ENCODE results near the gene RNF4.
A peak's percentile ranks its signal among the peaks of the same experiment; 100 is the strongest.

The RNF4 gene

DNA sequence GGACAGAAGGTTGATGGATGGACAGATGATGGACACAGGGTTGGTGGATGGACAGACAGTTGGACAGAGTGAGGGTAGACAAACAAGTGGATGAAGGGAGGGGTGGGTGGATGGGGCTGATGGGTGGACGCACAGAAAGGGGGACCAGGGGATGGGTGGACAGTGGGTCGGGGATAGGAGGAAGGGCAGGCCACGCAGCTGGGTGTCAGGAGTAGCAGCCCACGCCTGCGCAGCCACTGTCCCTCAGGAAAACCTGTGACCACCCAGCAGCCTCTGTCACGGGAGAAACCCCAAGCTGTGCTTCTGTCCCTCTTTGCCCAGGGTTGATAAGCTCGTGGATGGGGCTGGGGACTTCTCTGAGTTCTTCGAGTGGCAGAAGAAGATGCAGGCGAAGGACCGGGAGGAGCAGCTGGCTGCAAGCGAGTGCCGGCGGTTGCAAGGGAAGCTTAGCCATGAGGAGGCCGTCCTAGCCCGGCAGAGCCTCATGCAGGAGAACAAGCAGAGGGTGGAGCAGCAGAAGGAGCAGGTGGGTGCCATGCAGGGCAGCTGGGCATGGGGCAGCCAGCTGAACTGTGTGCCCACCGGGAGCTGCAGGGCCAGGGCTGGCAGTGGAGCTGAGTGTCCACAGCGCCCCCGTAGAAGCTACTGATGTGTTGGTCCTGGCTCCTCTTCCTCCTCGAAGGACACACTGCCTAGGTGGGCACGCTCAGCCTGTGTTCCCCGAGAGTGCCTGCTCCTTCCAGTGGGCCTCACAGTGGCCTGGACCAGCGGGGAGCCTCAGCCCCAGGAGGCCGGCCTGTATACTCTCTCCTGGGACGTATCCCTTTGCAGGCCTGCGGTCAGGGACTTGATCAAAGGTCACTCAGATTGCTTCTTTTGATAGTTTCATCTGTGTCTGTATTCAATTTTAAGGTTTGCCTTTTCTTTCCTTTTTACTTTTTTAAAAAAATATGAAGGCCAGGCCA, 16.8 kb upstream of the RNF4 start:
- TF ChIP-seq POLR2A (IDR thresholded peaks at IDR 0.05; ENCODE audit: low read depth, low read length) = no peak
- no peak for TF ChIP-seq TAF1 (IDR thresholded peaks at IDR 0.05; ENCODE audit: low read depth, low read length)
- TF ChIP-seq PAX5 (IDR thresholded peaks at IDR 0.05; ENCODE audit: insufficient read depth, low read length, severe bottlenecking) = no peak
- no peak for TF ChIP-seq POU2F2 (IDR thresholded peaks at IDR 0.05; ENCODE audit: low read depth, low read length)
- TF ChIP-seq SPI1 (IDR thresholded peaks at IDR 0.05; ENCODE audit: low read depth, low read length) = no peak
- TF ChIP-seq POLR2AphosphoS5 (IDR thresholded peaks at IDR 0.05; ENCODE audit: low read depth, low read length) = no peak
- DNase-seq (ENCODE audit: insufficient read length, low spot score) = peak; percentile 8
- FAIRE-seq = no peak

DNA sequence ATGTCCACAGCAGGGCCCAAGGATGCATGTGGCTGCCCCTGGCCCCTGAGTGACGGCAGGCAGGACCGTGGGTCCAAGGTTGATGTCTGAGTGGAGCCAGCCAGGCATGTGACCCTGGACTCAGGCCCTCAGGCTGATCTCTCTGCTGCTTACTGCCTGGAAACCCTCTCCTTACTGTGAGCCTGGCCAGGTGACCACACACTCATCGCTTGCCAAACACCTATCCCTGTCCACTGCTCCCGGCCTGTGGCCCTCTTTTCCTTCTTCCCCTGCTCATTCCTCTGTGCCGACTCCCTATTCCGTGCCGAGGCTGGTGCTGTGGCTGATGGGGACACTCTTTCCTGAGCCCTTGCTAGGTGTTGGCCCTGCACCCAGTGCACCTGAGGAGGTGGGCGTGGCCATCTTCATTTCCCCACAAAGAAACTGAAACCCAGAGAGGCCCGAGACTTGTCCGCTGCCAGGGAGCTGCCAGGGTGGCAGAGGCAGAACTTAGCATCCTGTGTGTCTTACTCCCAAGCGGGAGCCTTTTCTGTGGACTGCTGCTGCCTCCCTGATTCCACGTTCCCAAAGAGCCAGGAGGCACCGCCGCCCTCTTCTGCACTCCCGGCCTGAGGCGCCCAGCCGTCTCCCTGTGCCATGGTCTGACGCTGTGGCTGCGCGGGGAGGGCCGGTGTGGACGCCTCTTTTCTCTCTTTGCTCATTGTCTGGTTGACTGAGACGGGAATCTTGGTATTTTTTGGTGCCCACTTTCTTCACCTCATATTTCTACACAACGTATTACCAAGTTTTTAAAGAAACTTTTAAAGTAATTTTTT, 11.2 kb upstream of the RNF4 start:
- no peak for FAIRE-seq
- DNase-seq (ENCODE audit: insufficient read length, low spot score) = no peak

DNA sequence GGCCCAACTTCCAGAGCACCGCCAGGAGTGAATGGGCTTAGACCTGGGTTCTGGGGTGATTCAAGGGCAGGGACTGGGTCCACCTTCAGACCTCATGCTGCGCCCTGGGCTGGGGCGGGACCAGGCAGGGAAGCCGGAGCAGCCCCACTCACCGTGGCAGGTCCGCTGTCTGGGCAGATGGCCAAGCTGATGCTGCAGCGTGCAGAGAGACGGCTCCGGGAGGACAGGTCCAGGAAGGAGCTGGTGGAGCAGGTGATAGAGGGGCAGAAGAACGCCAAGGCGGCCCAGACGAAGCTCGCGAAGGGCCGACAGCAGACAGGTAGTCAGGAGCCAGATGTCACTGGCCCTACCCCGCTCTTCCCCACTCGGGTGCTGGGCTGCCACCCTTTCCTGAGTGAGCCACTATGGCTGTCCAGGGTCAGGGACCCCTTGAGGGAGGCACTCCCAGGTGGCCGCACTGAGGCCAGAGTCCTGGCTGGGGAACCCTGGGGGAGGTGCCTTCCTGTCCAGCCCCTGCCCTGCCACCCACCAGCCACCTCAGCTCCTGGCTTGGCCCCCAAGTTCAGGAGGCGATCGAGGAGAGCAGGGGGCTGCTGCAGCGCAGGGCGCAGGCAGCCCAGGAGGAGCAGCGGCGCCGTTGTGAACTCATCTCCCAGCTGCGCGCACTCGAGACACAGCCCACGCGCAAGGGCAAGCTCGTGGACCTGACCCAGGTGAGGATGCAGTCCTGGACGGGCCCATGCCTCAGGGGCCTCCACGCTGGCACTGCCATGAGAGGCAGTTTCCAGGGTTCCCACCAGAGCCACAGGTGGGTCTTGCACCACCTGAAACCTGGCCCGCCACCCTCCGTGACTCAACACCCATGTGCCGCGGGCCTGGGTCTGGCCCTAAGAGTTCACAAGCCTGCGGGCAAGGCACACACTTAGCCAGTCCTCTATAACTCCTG, 10.1 kb upstream of the RNF4 start:
- DNase-seq (ENCODE audit: insufficient read length, low spot score) = no peak
- TF ChIP-seq PAX5 (IDR thresholded peaks at IDR 0.05; ENCODE audit: insufficient read depth, low read length, severe bottlenecking) (no peak), POLR2AphosphoS5 (IDR thresholded peaks at IDR 0.05; ENCODE audit: low read depth, low read length) (no peak), POLR2A (IDR thresholded peaks at IDR 0.05; ENCODE audit: low read depth, low read length) (no peak), TAF1 (IDR thresholded peaks at IDR 0.05; ENCODE audit: low read depth, low read length) (no peak), POU2F2 (IDR thresholded peaks at IDR 0.05; ENCODE audit: low read depth, low read length) (no peak), SPI1 (IDR thresholded peaks at IDR 0.05; ENCODE audit: low read depth, low read length) (no peak)
- no peak for FAIRE-seq

More for the DNA sequence above, 11.2 kb upstream of the RNF4 start:
- TF ChIP-seq POLR2A (IDR thresholded peaks at IDR 0.05; ENCODE audit: low read depth, low read length) (no peak), PAX5 (IDR thresholded peaks at IDR 0.05; ENCODE audit: insufficient read depth, low read length, severe bottlenecking) (no peak), POLR2AphosphoS5 (IDR thresholded peaks at IDR 0.05; ENCODE audit: low read depth, low read length) (no peak), SPI1 (IDR thresholded peaks at IDR 0.05; ENCODE audit: low read depth, low read length) (no peak), TAF1 (IDR thresholded peaks at IDR 0.05; ENCODE audit: low read depth, low read length) (no peak), POU2F2 (IDR thresholded peaks at IDR 0.05; ENCODE audit: low read depth, low read length) (no peak)

DNA sequence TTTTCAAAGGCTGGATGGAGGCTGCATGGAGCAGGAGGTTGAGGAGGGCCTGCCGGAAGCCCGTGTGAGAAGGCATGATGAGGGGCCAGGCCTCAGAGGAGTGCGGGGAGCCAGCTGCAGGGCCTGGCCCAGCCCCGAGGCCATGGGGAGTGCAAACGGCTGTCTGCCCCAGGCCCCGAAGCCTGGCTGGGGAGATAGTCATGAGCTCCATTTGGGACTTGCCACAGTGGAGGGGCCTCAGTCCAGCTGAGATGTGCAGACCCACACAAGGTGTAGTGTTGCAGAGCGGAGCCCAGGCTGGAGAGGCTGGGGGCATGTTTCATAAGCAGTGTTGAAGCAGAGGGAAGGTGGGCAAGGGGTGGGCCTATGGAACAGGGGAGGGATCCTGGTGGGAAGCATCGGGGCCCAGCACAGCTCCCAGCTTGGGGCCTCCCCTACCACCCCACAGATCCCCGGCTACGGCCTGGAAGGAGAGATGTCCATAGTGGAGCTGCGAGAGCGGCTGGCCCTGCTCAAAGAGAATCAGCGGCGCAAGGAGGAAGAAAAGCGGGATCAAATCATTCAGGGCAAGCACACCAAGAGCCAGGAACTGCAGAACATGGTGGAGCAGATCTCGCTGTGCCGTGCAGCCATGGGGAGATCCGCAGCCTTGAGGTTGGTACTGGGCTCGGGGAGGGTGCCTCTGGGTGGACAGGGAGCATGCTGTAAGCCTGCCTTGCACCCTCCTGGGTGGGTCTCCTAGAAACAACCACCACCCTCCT, 9.1 kb upstream of the RNF4 start:
- no peak for FAIRE-seq
- TF ChIP-seq POU2F2 (IDR thresholded peaks at IDR 0.05; ENCODE audit: low read depth, low read length) (no peak), SPI1 (IDR thresholded peaks at IDR 0.05; ENCODE audit: low read depth, low read length) (no peak), POLR2AphosphoS5 (IDR thresholded peaks at IDR 0.05; ENCODE audit: low read depth, low read length) (no peak), PAX5 (IDR thresholded peaks at IDR 0.05; ENCODE audit: insufficient read depth, low read length, severe bottlenecking) (no peak), POLR2A (IDR thresholded peaks at IDR 0.05; ENCODE audit: low read depth, low read length) (no peak), TAF1 (IDR thresholded peaks at IDR 0.05; ENCODE audit: low read depth, low read length) (no peak)

DNA sequence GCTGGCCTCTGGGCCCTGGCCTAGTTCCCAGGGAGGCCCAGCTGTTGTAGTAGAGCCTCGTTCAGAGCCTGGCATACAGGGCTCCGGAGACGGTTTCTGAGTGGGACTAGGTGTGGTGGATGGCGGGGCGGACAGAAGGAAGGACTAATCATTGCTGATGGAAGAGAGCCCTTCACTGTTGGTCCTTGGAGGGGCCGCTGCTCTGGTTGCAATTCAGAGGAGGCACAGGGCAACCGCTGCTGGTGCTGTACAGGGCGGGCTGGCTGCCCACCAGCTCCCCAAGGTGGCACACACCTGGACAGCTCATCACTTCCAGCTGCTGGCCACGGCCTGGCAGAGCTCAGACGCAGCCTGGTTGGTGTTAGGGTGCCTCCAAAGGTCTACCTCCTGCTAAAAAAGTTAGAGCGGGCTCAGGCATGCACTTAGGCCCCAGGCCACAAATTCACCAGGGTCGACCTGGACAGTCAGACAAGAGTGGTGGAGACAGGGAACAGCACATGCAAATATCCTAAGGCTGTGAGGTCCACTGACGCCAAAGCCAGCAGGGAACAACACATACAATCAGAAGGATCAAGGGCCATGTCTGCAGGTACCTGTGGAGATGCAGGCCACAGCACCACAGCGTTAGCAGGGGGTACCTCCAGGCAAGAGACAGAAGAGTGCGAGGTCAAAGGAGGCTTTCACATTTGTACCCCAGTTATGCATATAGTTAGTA, 7.5 kb upstream of the RNF4 start:
- no peak for TF ChIP-seq SPI1 (IDR thresholded peaks at IDR 0.05; ENCODE audit: low read depth, low read length)
- no peak for DNase-seq (ENCODE audit: insufficient read length, low spot score)
- FAIRE-seq = peak; percentile 55

More for the DNA sequence above, 9.1 kb upstream of the RNF4 start:
- DNase-seq (ENCODE audit: insufficient read length, low spot score) = no peak

DNA sequence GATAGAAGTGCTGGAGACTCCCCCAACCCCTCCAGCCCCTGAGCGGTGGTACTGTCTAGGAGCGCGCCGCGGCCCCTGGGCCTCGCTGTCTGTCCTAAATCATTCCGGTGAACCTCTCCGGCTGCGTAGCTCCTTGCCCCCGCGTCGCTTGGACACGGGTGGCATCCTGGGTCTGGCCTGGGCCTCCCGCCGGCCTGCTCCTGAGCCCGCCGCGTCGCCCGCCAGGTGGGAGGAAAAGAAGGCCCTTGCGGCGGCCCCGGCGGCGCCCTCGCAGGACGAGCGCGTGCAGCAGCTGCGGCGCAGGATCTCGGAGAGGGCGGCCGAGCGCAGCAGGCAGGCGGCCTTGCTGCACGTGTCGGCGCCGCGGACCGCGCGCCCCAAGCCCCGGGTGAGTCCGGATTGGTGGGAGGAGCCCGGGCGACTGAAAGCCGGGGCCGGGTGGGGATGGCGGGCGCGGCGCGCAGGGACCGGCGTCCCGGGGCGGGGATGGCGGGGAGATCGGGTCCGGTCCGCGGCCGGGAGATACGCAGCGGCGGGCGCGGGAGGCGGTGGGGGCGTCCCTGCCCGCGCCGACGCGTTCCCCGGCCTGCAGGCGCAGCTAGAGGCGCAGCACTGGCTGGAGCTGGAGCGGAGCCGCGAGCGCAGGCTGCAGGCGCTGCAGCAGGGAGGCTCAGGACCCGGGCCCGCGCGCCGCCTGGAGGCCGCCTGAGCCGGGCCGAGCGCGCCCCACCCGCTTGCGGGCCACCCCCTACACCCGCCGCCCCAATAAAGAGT, 6.5 kb upstream of the RNF4 start:
- TF ChIP-seq PAX5 (IDR thresholded peaks at IDR 0.05; ENCODE audit: insufficient read depth, low read length, severe bottlenecking) (peak; percentile 21), POLR2AphosphoS5 (IDR thresholded peaks at IDR 0.05; ENCODE audit: low read depth, low read length) (no peak)
- peak; percentile 96 for FAIRE-seq
- peak; percentile 85 for DNase-seq (ENCODE audit: insufficient read length, low spot score)

DNA sequence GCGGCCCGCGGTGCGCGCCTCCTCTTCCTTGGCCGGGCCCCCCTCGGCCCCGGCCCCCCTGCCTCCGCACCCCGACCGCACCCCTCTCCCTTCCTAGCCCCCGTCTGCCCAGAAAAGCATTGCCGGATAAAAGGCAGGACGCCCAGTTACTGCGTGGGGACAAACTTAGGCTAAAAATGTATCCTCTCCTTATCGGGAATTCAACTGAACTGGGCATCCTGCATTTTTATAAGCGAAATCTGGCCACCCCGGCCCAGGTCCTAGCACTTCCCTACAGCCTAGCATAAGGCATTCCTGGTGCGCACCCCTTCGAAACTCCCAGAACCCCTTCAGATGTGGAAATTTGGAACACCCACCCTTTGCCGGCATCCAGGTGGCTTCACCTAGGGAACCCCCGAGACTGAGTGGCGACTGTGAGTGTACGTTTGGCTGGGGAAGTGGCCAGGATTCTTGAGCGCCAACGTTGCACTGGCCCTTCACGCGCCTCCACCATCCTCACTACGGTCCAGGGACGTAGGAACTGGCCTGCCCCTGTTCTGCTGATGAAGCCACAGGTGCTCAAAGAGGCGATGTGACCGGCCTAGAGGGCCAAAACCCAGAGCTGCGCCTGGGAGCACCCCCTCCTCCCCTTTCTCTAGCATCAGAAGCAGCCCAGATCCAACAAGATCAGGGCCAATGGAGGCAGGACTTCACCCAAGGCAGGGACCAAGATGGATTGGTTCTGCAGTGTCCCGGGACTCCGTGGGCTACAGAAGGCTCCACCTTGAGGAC, 5.7 kb upstream of the RNF4 start:
- DNase-seq (ENCODE audit: insufficient read length, low spot score) (no peak), FAIRE-seq (no peak)
- no peak for TF ChIP-seq POU2F2 (IDR thresholded peaks at IDR 0.05; ENCODE audit: low read depth, low read length)
- TF ChIP-seq POLR2A (IDR thresholded peaks at IDR 0.05; ENCODE audit: low read depth, low read length) = no peak
- no peak for TF ChIP-seq SPI1 (IDR thresholded peaks at IDR 0.05; ENCODE audit: low read depth, low read length)
- no peak for TF ChIP-seq PAX5 (IDR thresholded peaks at IDR 0.05; ENCODE audit: insufficient read depth, low read length, severe bottlenecking)
- no peak for TF ChIP-seq TAF1 (IDR thresholded peaks at IDR 0.05; ENCODE audit: low read depth, low read length)
- no peak for TF ChIP-seq POLR2AphosphoS5 (IDR thresholded peaks at IDR 0.05; ENCODE audit: low read depth, low read length)

All from GM12891 (cell line).